Common myeloid progenitor, CD34-positive (primary cell): ENCODE data around the gene ID4.
A peak's percentile ranks its signal among the peaks of the same experiment; 100 is the strongest.

Source experiments
- CTCF ChIA-PET: fragments of 350-600 bp; sonication (Branson Sonifier 250); formaldehyde crosslinking; loops from one replicate; lab custom pipeline; 2021; ENCODE audit warnings: antibody characterized with exemption; lab: Charles Lee
- POLR2A ChIA-PET: fragments of 350-600 bp; sonication (Branson Sonifier 250); formaldehyde crosslinking; loops from one replicate; lab custom pipeline; 2021; ENCODE audit warnings: antibody characterized with exemption; lab: Charles Lee
- DNase-seq, 3 donors: peaks; one replicate each; pipeline versions ENCODE4 v3.0.0 to v3.0.0-alpha.2; 2013
- H3K27ac ChIP-seq, 2 experiments: 1 replicate in 1 of 2; 2 replicates in 1 of 2; pipeline ENCODE4 v1.7.0; 2013; ENCODE audit warnings: inconsistent platforms in 2 of 2, low read length in 2 of 2, mild to moderate bottlenecking in 2 of 2, low read depth in 1 of 2, moderate library complexity in 1 of 2; ENCODE audit not compliant: severe bottlenecking in 2 of 2, insufficient read depth in 1 of 2, poor library complexity in 1 of 2
- H3K27me3 ChIP-seq, 5 experiments: replicated peaks in 2 of 5; 1 replicate in 3 of 5; 2 replicates in 2 of 5; pipeline versions ENCODE4 v1.6.1 to v1.7.0; 2013; ENCODE audit warnings: low read length in 4 of 5, mild to moderate bottlenecking in 2 of 5, moderate library complexity in 2 of 5, inconsistent platforms in 1 of 5; ENCODE audit not compliant: insufficient read depth in 5 of 5, control insufficient read depth in 4 of 5
- H3K36me3 ChIP-seq, 4 experiments: 1 replicate in 2 of 4; 2 replicates in 2 of 4; pipeline versions ENCODE4 v1.6.1 to v1.7.0; 2013; ENCODE audit warnings: low read length in 3 of 4, control low read depth in 1 of 4, mild to moderate bottlenecking in 1 of 4; ENCODE audit not compliant: control insufficient read depth in 4 of 4, insufficient read depth in 4 of 4
- H3K4me1 ChIP-seq, 4 experiments: 1 replicate in 3 of 4; 2 replicates in 1 of 4; pipeline versions ENCODE4 v1.6.1 to v1.7.1; 2013; ENCODE audit warnings: low read length in 3 of 4, mild to moderate bottlenecking in 3 of 4, control low read depth in 1 of 4, inconsistent platforms in 1 of 4, moderate library complexity in 1 of 4; ENCODE audit not compliant: control insufficient read depth in 4 of 4, insufficient read depth in 4 of 4; ENCODE audit errors: control extremely low read depth in 1 of 4
- H3K4me3 ChIP-seq, 7 experiments: 1 replicate in 4 of 7; 2 replicates in 3 of 7; pipeline versions ENCODE4 v1.5.1 to v1.7.0; 2013; ENCODE audit warnings: mild to moderate bottlenecking in 7 of 7, low read length in 6 of 7, moderate library complexity in 6 of 7, inconsistent platforms in 2 of 7, low read depth in 2 of 7, control low read depth in 1 of 7; ENCODE audit not compliant: insufficient read depth in 4 of 7, control insufficient read depth in 1 of 7; ENCODE audit errors: extremely low read depth in 1 of 7
- H3K9me3 ChIP-seq, 5 experiments: 1 replicate in 4 of 5; 2 replicates in 1 of 5; pipeline versions ENCODE4 v1.6.1 to v1.7.1; 2013; ENCODE audit warnings: low read length in 4 of 5, mild to moderate bottlenecking in 2 of 5, inconsistent platforms in 1 of 5, low read depth in 1 of 5, moderate library complexity in 1 of 5; ENCODE audit not compliant: control insufficient read depth in 4 of 5, insufficient read depth in 2 of 5; ENCODE audit errors: control extremely low read depth in 1 of 5
- WGBS: methylation state at CpG from one replicate; pipeline ENCODE4 v1.1.5; 2013; ENCODE audit not compliant: insufficient coverage; 5-methylcytosine and 5-hydroxymethylcytosine counted together

Gene ID4

GRCh38 chr6:19802656-19803055 is 34.5 kb upstream of the ID4 start:
- POLR2A ChIA-PET: no interaction called here
- no peak overlapping the region for H3K27ac ChIP-seq
- 100% methylated on average over 1 of the region's 6 CpGs for WGBS
- CTCF ChIA-PET: interaction anchor here (1.6 kb wide), 1 partner anchor 37 kb away, joined by 6 read pairs; no protein-coding TSS in a partner anchor
- no peak overlapping the region for H3K4me3 ChIP-seq
- no peaks in the 10 kb centered on the region for H3K9me3 ChIP-seq
- peaks cover 10 to 54% (median 32%) of the 10 kb centered on the region in 5 experiments for H3K27me3 ChIP-seq
- no peaks in the 10 kb centered on the region for H3K36me3 ChIP-seq
- no peak for DNase-seq
- H3K4me1 ChIP-seq: peaks cover 0 to 15% (median 12%) of the 10 kb centered on the region in 4 experiments

DNA sequence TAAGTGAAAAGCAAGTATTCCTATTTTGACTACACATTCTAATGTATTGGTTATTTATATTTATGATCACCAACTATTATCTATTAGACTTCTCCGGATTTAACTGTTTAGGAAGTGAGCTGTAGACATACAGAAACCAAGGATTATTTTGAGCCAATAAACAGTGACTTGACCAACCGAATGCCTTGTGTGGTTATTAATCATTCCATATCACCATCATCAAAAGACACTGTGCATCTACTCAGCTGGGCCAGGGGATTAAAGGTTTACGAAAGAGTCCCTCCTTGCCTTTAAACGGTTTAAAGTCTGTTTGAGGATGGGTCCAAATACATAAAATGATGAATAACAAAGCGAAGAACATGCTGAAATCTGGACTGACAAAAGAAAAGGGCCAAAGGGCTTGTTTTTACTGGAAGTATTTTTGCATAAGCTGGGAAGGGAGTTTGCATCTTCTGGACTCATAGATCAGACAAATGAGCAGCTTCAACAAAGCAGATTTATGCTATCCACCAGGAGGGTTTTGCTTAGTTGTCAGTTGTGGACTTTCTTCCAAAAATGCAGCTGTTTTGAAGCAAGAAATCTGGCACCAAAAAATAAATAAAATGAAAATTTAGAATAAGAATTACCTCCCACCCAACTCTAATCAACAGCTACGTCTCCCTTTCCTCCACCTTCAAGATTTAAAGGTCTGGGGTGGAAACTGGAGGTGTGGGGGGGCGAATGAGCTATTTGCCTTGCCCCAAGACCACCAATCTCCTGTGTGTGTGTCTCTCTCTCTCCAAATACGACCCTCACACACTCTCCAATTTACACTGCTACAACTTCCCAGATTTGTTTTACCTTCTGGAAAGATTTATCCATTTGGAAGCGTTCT is 33.6 kb upstream of the ID4 start:
- no peaks in the 10 kb centered on the region for H3K36me3 ChIP-seq
- POLR2A ChIA-PET: no interaction called here
- peak overlapping the region in 3 of 7 experiments; percentile 57 to 76 (median 74) for H3K4me3 ChIP-seq
- H3K9me3 ChIP-seq: no peaks in the 10 kb centered on the region
- CTCF ChIA-PET: interaction anchor here (1.0 to 1.6 kb wide), 2 partner anchors 8 to 36 kb away, joined by 3 to 6 read pairs; no protein-coding TSS in a partner anchor
- H3K27ac ChIP-seq: no peak overlapping the region
- peaks cover 0 to 15% (median 12%) of the 10 kb centered on the region in 4 experiments for H3K4me1 ChIP-seq
- peaks cover 10 to 60% (median 32%) of the 10 kb centered on the region in 5 experiments for H3K27me3 ChIP-seq
- WGBS: 71% methylated on average over 4 of the region's 9 CpGs
- no peak for DNase-seq

GRCh38 chr6:19804205-19805128 is 32.7 kb upstream of the ID4 start:
- WGBS: 1% methylated on average over 67 of the region's 77 CpGs
- DNase-seq: peak; percentile 90 to 96 (median 93)
- Histone ChIP-seq H3K4me3 (peak overlapping the region in 6 of 7 experiments; percentile 9 to 76 (median 64)), H3K27me3 (peaks cover 10 to 67% (median 34%) of the 10 kb centered on the region in 5 experiments), H3K9me3 (no peaks in the 10 kb centered on the region), H3K4me1 (peaks cover 0 to 15% (median 12%) of the 10 kb centered on the region in 4 experiments), H3K36me3 (no peaks in the 10 kb centered on the region), H3K27ac (no peak overlapping the region)
- ChIA-PET CTCF (interaction anchor here (0.6 to 1.6 kb wide), 3 partner anchors 9 to 269 kb away, joined by 3 to 6 read pairs (median 4); no protein-coding TSS in a partner anchor), POLR2A (no interaction called here)

DNA sequence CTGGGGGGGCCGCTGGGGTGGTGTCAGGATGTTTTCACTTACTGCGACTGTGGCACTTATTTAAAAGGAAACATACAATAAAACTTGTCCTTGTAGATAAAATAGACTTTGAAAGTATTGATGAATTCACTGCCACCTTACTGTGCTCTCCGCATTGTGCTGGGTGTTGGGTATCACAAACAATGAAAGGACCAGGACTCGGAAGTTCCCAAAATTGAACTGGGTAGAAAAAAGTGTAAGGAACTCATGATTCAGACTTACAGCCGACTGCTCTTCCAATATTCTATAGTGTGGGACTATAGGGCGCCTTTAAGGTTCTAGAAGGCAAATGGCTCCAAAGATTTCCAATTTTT is 32.1 kb upstream of the ID4 start:
- Histone ChIP-seq H3K4me3 (peak overlapping the region in 6 of 7 experiments; percentile 9 to 76 (median 64)), H3K9me3 (no peaks in the 10 kb centered on the region), H3K4me1 (peaks cover 0 to 15% (median 12%) of the 10 kb centered on the region in 4 experiments), H3K27ac (no peak overlapping the region), H3K36me3 (no peaks in the 10 kb centered on the region), H3K27me3 (peaks cover 11 to 67% (median 38%) of the 10 kb centered on the region in 5 experiments)
- WGBS: 29% methylated on average over 4 of the region's 6 CpGs
- CTCF ChIA-PET: interaction anchor here (0.6 kb wide), 1 partner anchor 268 kb away, joined by 4 read pairs; no protein-coding TSS in a partner anchor
- no peak for DNase-seq
- POLR2A ChIA-PET: no interaction called here

- ChIA-PET POLR2A (no interaction called here), CTCF (no interaction called here)
- no peak for DNase-seq
- Histone ChIP-seq H3K36me3 (no peaks in the 10 kb centered on the region), H3K27me3 (peaks cover 13 to 66% (median 40%) of the 10 kb centered on the region in 5 experiments), H3K27ac (no peak overlapping the region), H3K9me3 (no peaks in the 10 kb centered on the region), H3K4me1 (peaks cover 0 to 15% (median 12%) of the 10 kb centered on the region in 4 experiments), H3K4me3 (no peak overlapping the region)
- 98% methylated on average over 17 of the region's 21 CpGs for WGBS
These were observed 30.2 kb upstream of the ID4 start for GRCh38 chr6:19806971-19807396.

DNA sequence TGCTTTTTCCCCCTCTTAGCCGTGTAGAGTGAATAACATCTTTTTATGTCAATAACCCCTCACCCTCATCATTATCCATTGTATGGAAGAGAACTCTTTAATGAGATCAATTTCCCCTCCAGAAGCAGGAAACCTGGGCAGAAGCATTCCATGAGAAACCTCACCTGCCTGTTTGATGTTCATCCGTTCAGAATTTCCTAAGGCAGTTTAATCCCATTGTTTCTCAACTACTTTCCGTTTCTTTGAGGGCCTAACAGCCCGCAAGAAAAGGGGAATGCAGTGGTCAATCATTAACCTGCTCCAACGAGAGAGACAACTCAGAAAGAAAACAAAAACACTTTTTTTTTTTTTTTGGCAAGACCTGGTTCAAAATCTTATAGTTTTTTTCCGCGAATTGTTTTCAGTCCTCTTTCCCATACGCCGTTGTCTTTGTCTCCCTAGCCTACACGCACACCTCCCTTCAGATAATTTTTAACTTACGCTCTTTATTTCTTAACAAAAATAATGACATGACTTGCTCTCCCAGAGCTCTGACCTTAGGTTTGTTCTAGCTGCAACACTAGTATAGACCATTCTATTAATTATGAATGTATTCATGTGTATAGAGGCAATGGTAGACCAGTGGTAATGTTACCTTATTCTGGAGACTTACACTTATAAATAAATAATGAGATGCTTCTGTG is 25.6 kb upstream of the ID4 start:
- Histone ChIP-seq H3K36me3 (no peaks in the 10 kb centered on the region), H3K4me1 (no peaks in the 10 kb centered on the region), H3K27me3 (peaks cover 7 to 46% (median 22%) of the 10 kb centered on the region in 5 experiments), H3K4me3 (no peak overlapping the region), H3K9me3 (peaks cover 0 to 1% (median 0%) of the 10 kb centered on the region in 5 experiments), H3K27ac (no peak overlapping the region)
- WGBS: 81% methylated on average over 9 of the region's 11 CpGs
- CTCF ChIA-PET: no interaction called here
- POLR2A ChIA-PET: no interaction called here
- no peak for DNase-seq
